Chondrocyte (in vitro differentiated cells): ENCODE results near the gene APPBP2. TPM values are rescaled to one million over a fixed set of nuclear protein-coding genes. Genes with fewer than 3 reads are reported as not detected.

Experiments used
- DNase-seq: peaks from one replicate; pipeline ENCODE4 v3.0.0; 2021; ENCODE audit warnings: mixed read lengths, low spot score
- H3K27ac Mint-ChIP-seq: one replicate; pipeline ENCODE4 v1.8.0; 2021; ENCODE audit warnings: mild to moderate bottlenecking, moderate library complexity, mixed read lengths; ENCODE audit not compliant: unreplicated experiment
- H3K27me3 Mint-ChIP-seq: 2 replicates; pipeline ENCODE4 v1.8.0; 2021; ENCODE audit warnings: low read depth, mixed read lengths
- H3K36me3 Mint-ChIP-seq: 2 replicates; pipeline ENCODE4 v1.8.0; 2021; ENCODE audit warnings: low read depth, mixed read lengths
- H3K4me1 Mint-ChIP-seq: 2 replicates; pipeline ENCODE4 v1.8.0; 2021; ENCODE audit warnings: low read depth, mild to moderate bottlenecking, mixed read lengths
- H3K4me3 Mint-ChIP-seq: one replicate; pipeline ENCODE4 v1.8.0; 2021; ENCODE audit warnings: mild to moderate bottlenecking, moderate library complexity, mixed read lengths; ENCODE audit not compliant: unreplicated experiment
- H3K9me3 Mint-ChIP-seq: 2 replicates; pipeline ENCODE4 v1.8.0; 2021; ENCODE audit warnings: low read depth, mixed read lengths
- CTCF ChIP-seq: fragments of 200-600 bp; sonication (generic); IDR thresholded peaks from 2 replicates; pipeline ENCODE4 v1.5.0; 2021; ENCODE audit warnings: antibody characterized with exemption, mild to moderate bottlenecking, moderate library complexity
- total RNA-seq: library from RNA; stranded (reverse); gene quantifications from 3 replicates; pipeline ENCODE4 v1.2.1, GENCODE V29; 2021

The APPBP2 gene
- total RNA-seq, 1 donor from 2014 or later = 51.1 TPM

GRCh38 chr17:60562421-60562820 lies 36.4 kb upstream of the APPBP2 start:
- Mint-ChIP-seq H3K4me1 (no peaks in the 10 kb centered on the region), H3K27me3 (no peaks in the 10 kb centered on the region), H3K4me3 (no peak overlapping the region), H3K27ac (no peak overlapping the region), H3K9me3 (no peaks in the 10 kb centered on the region), H3K36me3 (no peaks in the 10 kb centered on the region)
- TF ChIP-seq CTCF = no peak
- DNase-seq = no peak

GRCh38 chr17:60560860-60561257 lies 34.8 kb upstream of the APPBP2 start:
- no peaks in the 10 kb centered on the region for H3K9me3 Mint-ChIP-seq
- no peaks in the 10 kb centered on the region for H3K27me3 Mint-ChIP-seq
- TF ChIP-seq CTCF = no peak
- H3K27ac Mint-ChIP-seq = no peak overlapping the region
- no peaks in the 10 kb centered on the region for H3K36me3 Mint-ChIP-seq
- DNase-seq = no peak
- H3K4me1 Mint-ChIP-seq = no peaks in the 10 kb centered on the region
- no peak overlapping the region for H3K4me3 Mint-ChIP-seq

- Mint-ChIP-seq H3K36me3 (no peaks in the 10 kb centered on the region), H3K4me3 (no peak overlapping the region), H3K27me3 (no peaks in the 10 kb centered on the region), H3K27ac (no peak overlapping the region), H3K4me1 (no peaks in the 10 kb centered on the region), H3K9me3 (no peaks in the 10 kb centered on the region)
- no peak for TF ChIP-seq CTCF
- no peak for DNase-seq
These were observed 34.2 kb upstream of the APPBP2 start for GRCh38 chr17:60559995-60560859.

GRCh38 chr17:60559659-60559994 lies 33.6 kb upstream of the APPBP2 start:
- no peak for TF ChIP-seq CTCF
- no peaks in the 10 kb centered on the region for H3K36me3 Mint-ChIP-seq
- H3K4me3 Mint-ChIP-seq = no peak overlapping the region
- no peak for DNase-seq
- H3K27ac Mint-ChIP-seq = no peak overlapping the region
- H3K4me1 Mint-ChIP-seq = no peaks in the 10 kb centered on the region
- no peaks in the 10 kb centered on the region for H3K9me3 Mint-ChIP-seq
- H3K27me3 Mint-ChIP-seq = no peaks in the 10 kb centered on the region

GRCh38 chr17:60557805-60558204 lies 31.8 kb upstream of the APPBP2 start:
- no peaks in the 10 kb centered on the region for H3K9me3 Mint-ChIP-seq
- DNase-seq = no peak
- peaks cover 6% of the 10 kb centered on the region for H3K4me1 Mint-ChIP-seq
- no peaks in the 10 kb centered on the region for H3K36me3 Mint-ChIP-seq
- H3K27ac Mint-ChIP-seq = no peak overlapping the region
- H3K27me3 Mint-ChIP-seq = no peaks in the 10 kb centered on the region
- H3K4me3 Mint-ChIP-seq = no peak overlapping the region
- no peak for TF ChIP-seq CTCF
